Activated CD8-positive, alpha-beta T cell treated with anti-CD3 and anti-CD28 coated beads for 36 hours (primary cell): ENCODE measurements around the gene PLEKHA1. TPM values are rescaled to one million over a fixed set of nuclear protein-coding genes. Genes with fewer than 3 reads are reported as not detected.

ENCODE experiments used
- ATAC-seq: fragments of 200-7000 bp; cut with Tn5 transposase; one replicate; pipeline ENCODE4 v1.10.0; 2021; ENCODE audit warnings: mild to moderate bottlenecking, moderate library complexity
- CTCF ChIA-PET: fragments of 350-600 bp; sonication (Branson Sonifier 250); formaldehyde crosslinking; loops from one replicate; lab custom pipeline; 2021; ENCODE audit warnings: antibody characterized with exemption; lab: Charles Lee
- POLR2A ChIA-PET: fragments of 350-600 bp; sonication (Branson Sonifier 250); formaldehyde crosslinking; loops from one replicate; lab custom pipeline; 2021; ENCODE audit warnings: antibody characterized with exemption; lab: Charles Lee
- DNase-seq: peaks from one replicate; pipeline ENCODE4 v3.0.0-alpha.2; 2020
- H3K27ac Mint-ChIP-seq: one replicate; pipeline ENCODE4 v1.8.0; 2021; ENCODE audit warnings: mild to moderate bottlenecking, mixed read lengths
- H3K27me3 Mint-ChIP-seq: one replicate; pipeline ENCODE4 v1.8.0; 2021; ENCODE audit warnings: mixed read lengths
- H3K36me3 Mint-ChIP-seq: one replicate; pipeline ENCODE4 v1.8.0; 2021; ENCODE audit warnings: low read depth, mixed read lengths
- H3K4me1 Mint-ChIP-seq: one replicate; pipeline ENCODE4 v1.8.0; 2021; ENCODE audit warnings: low read depth, mixed read lengths
- H3K4me3 Mint-ChIP-seq: one replicate; pipeline ENCODE4 v1.8.0; 2021; ENCODE audit warnings: mild to moderate bottlenecking, moderate library complexity, mixed read lengths
- H3K9me3 Mint-ChIP-seq: one replicate; pipeline ENCODE4 v1.8.0; 2021; ENCODE audit warnings: mixed read lengths
- CTCF ChIP-seq: fragments of 200-600 bp; IDR thresholded peaks from one replicate; pipeline ENCODE4 v1.8.0; 2022; ENCODE audit warnings: antibody characterized with exemption, mild to moderate bottlenecking
- intact Hi-C: fragments of 100-400 bp; cut with micrococcal nuclease; formaldehyde crosslinking; loops from one replicate; pipeline ENCODE4 v1.10.0; 2022
- total RNA-seq, 2 experiments: library from RNA; stranded (reverse); gene quantifications; one replicate each; pipeline ENCODE4 v1.2.3, GENCODE V29; 2021

PLEKHA1 gene
- total RNA-seq, 2 experiments from 2014 or later = 17.0 to 17.4 TPM

GRCh38 chr10:122454071-122454470, 79.6 kb downstream of the PLEKHA1 start:
- ChIA-PET POLR2A (interaction anchor here (0.6 kb wide), 1 partner anchor 530 kb away, joined by 3 read pairs; no protein-coding TSS in a partner anchor), CTCF (interaction anchor here (3.1 kb wide), 1 partner anchor 112 kb away, joined by 12 read pairs; no protein-coding TSS in a partner anchor)
- Mint-ChIP-seq H3K27me3 (peaks cover 26% of the 10 kb centered on the region), H3K4me1 (no peaks in the 10 kb centered on the region), H3K9me3 (no peaks in the 10 kb centered on the region), H3K27ac (no peak overlapping the region), H3K36me3 (no peaks in the 10 kb centered on the region), H3K4me3 (no peak overlapping the region)
- intact Hi-C loops = loop anchor here (10.0 kb wide), 1 partner anchor 111 kb away; the partner anchor contains the start of gene DMBT1
- DNase-seq = no peak
- TF ChIP-seq CTCF = no peak
- ATAC-seq = no peak

DNA sequence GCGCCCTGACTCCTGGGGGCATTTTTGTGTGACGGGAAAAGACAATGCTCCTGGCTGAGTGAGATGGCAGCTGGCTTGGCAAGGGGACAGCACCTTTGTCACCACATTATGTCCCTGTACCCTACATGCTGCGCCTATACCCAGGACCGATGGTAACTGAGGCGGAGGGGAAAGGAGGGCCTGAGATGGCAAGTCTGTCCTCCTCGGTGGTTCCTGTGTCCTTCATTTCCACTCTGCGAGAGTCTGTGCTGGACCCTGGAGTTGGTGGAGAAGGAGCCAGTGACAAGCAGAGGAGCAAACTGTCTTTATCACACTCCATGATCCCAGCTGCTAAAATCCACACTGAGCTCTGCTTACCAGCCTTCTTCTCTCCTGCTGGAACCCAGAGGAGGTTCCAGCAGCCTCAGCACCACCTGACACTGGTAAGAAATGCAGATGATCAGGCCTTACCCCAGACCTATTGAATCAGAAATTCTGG, 80.1 kb downstream of the PLEKHA1 start, which contains the start of gene ARMS2:
Gene ARMS2 (plus strand): TSS at position 51 of the 478 bp plus-strand sequence. CDS start 75 bp downstream, at position 126.
- Mint-ChIP-seq H3K27me3 (peaks cover 32% of the 10 kb centered on the region), H3K27ac (no peak within 1 kb of the TSS), H3K36me3 (no peaks in the 10 kb centered on the region), H3K9me3 (no peaks in the 10 kb centered on the region), H3K4me3 (no peak within 1 kb of the TSS), H3K4me1 (no peaks in the 10 kb centered on the region)
- TF ChIP-seq CTCF = no peak
- DNase-seq = no peak
- no peak for ATAC-seq
- POLR2A ChIA-PET = no interaction called here
- CTCF ChIA-PET = interaction anchor here (3.1 kb wide), 1 partner anchor 111 kb away, joined by 12 read pairs; no protein-coding TSS in a partner anchor
- intact Hi-C loops = loop anchor here (10.0 kb wide), 1 partner anchor 110 kb away; the partner anchor contains the start of gene DMBT1

DNA sequence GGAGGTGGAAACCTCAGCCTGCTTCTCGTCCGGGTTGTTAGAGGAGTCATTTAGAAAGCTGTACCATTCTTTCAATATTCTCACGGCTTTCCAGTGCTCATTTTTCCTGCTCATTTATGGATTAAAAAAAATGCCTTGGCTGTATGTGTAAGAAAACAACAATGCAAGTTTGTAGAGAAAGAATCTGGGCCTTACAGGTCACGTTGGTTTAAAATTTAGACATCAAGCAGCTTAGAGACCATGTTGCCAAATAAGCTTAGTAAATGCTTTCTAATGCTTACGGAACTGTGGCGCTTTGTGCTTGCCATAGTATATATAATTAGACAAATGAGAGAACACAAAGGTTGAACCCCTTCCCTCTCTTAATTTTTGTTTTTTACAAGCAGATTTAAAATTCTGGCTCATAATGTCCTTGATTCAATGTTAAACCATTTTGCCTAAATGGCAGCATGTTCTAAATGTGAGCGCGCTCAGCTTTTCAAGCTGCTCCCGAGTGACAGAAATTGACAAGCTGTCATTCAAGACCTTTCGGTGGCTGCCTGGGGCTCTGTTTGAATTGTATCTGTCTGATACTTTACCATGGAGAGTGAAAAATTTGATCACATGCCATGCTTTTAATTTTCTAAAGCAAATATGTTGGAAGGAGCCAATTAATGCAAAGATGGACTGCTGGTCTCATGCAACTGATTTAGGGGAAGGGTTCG, 81.0 kb downstream of the PLEKHA1 start:
- ChIA-PET POLR2A (no interaction called here), CTCF (interaction anchor here (1.2 to 3.1 kb wide), 2 partner anchors 20 to 110 kb away, joined by 4 to 12 read pairs; no protein-coding TSS in a partner anchor)
- intact Hi-C loops = loop anchor here (10.0 kb wide), 1 partner anchor 109 kb away; the partner anchor contains the start of gene DMBT1
- Mint-ChIP-seq H3K36me3 (no peaks in the 10 kb centered on the region), H3K27ac (no peak overlapping the region), H3K4me1 (no peaks in the 10 kb centered on the region), H3K4me3 (no peak overlapping the region), H3K9me3 (no peaks in the 10 kb centered on the region), H3K27me3 (peaks cover 37% of the 10 kb centered on the region)
- no peak for TF ChIP-seq CTCF
- no peak for DNase-seq
- ATAC-seq = no peak

- intact Hi-C loops = loop anchor here (10.0 kb wide), 1 partner anchor 107 kb away; the partner anchor contains the start of gene DMBT1
- ChIA-PET POLR2A (no interaction called here), CTCF (interaction anchor here (1.0 to 1.5 kb wide), 2 partner anchors 22 to 108 kb away, joined by 3 to 4 read pairs; no protein-coding TSS in a partner anchor)
- DNase-seq = no peak
- TF ChIP-seq CTCF = no peak
- H3K36me3 Mint-ChIP-seq = no peaks in the 10 kb centered on the region
- H3K27me3 Mint-ChIP-seq = peaks cover 44% of the 10 kb centered on the region
- no peak overlapping the region for H3K4me3 Mint-ChIP-seq
- H3K9me3 Mint-ChIP-seq = no peaks in the 10 kb centered on the region
- no peak overlapping the region for H3K27ac Mint-ChIP-seq
- no peak for ATAC-seq
- H3K4me1 Mint-ChIP-seq = peaks cover 7% of the 10 kb centered on the region
Measured at GRCh38 chr10:122457934-122458333, 83.4 kb downstream of the PLEKHA1 start.

DNA sequence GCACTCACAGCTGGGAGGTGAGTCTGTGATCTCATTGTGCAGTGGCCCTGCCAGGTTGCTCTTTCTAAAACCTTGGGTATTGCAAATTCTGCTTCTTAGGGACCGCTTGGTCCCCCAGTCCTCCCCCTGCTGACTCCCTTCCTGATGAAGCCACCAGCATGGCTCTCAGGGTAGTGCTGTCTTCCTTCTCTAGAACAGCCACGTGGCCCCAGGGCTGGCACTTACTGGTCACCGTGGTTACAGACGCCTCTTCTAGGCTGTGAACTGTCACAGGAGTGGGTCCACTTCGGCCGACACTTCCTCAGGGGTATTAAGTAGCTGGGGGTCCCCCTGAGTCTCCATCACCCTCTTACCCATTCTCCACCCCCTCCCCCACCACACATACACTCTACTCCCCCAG, 84.2 kb downstream of the PLEKHA1 start:
- Mint-ChIP-seq H3K4me1 (peaks cover 7% of the 10 kb centered on the region), H3K36me3 (no peaks in the 10 kb centered on the region), H3K9me3 (no peaks in the 10 kb centered on the region), H3K27ac (no peak overlapping the region), H3K27me3 (peaks cover 51% of the 10 kb centered on the region), H3K4me3 (no peak overlapping the region)
- TF ChIP-seq CTCF = no peak
- intact Hi-C loops = loop anchor here (10.0 kb wide), 1 partner anchor 106 kb away; the partner anchor contains the start of gene DMBT1
- ChIA-PET POLR2A (no interaction called here), CTCF (no interaction called here)
- ATAC-seq (no peak), DNase-seq (no peak)
